A673 (cell line): ENCODE results near the gene GRM5. TPM values are rescaled to one million over a fixed set of nuclear protein-coding genes. Genes with fewer than 3 reads are reported as not detected.

Experiments used
- BruUV-seq: library from RNA; stranded (reverse); fragments of 400-500 nt; replicated peaks from 2 replicates; lab custom pipeline; 2021; lab: Mats Ljungman, UMichigan
- CTCF ChIA-PET: fragments of 300-600 bp; sonication (Branson Sonifier 250); formaldehyde crosslinking; loops from one replicate; lab custom pipeline; 2022; ENCODE audit warnings: antibody characterized with exemption; lab: Charles Lee
- POLR2A ChIA-PET: fragments of 300-600 bp; sonication (Branson Sonifier 250); formaldehyde crosslinking; loops from one replicate; lab custom pipeline; 2022; ENCODE audit warnings: antibody characterized with exemption; ENCODE audit not compliant: low non-redundant PET; lab: Charles Lee
- DNase-seq: peaks from one replicate; pipeline ENCODE4 v3.0.0-alpha.2; 2015; ENCODE audit warnings: low spot score
- H3K27ac ChIP-seq: fragments of 200-600 bp; sonication (generic); 2 replicates; pipeline ENCODE4 v1.5.1; 2016; ENCODE audit warnings: mixed run types, low read depth, mild to moderate bottlenecking, mixed read lengths, antibody characterized with exemption, low read length; ENCODE audit not compliant: poor library complexity, severe bottlenecking
- H3K27me3 ChIP-seq: fragments of 200-600 bp; sonication (generic); replicated peaks from 2 replicates; pipeline ENCODE4 v1.6.1; 2017; ENCODE audit warnings: mixed run types, low read depth, mild to moderate bottlenecking, mixed read lengths, antibody characterized with exemption, low read length; ENCODE audit not compliant: insufficient read depth, poor library complexity
- H3K36me3 ChIP-seq: fragments of 200-600 bp; sonication (generic); 2 replicates; pipeline ENCODE4 v1.6.1; 2016; ENCODE audit warnings: mixed run types, mild to moderate bottlenecking, mixed read lengths, antibody characterized with exemption, low read length; ENCODE audit not compliant: insufficient read depth, poor library complexity, severe bottlenecking
- H3K4me1 ChIP-seq: fragments of 200-600 bp; sonication (generic); 2 replicates; pipeline ENCODE4 v1.6.1; 2017; ENCODE audit warnings: mixed run types, mild to moderate bottlenecking, mixed read lengths, antibody characterized with exemption, low read length; ENCODE audit not compliant: insufficient read depth, poor library complexity, severe bottlenecking
- H3K4me3 ChIP-seq: fragments of 200-600 bp; sonication (generic); 2 replicates; pipeline ENCODE4 v1.5.1; 2016; ENCODE audit warnings: low read depth, mixed run types, mild to moderate bottlenecking, mixed read lengths, low read length; ENCODE audit not compliant: poor library complexity, severe bottlenecking
- H3K9me3 ChIP-seq: fragments of 200-600 bp; sonication (generic); 2 replicates; pipeline ENCODE4 v1.6.1; 2016; ENCODE audit warnings: mixed run types, low read depth, mild to moderate bottlenecking, mixed read lengths, antibody characterized with exemption, low read length; ENCODE audit not compliant: poor library complexity, severe bottlenecking
- EZH2 ChIP-seq: fragments of 200-600 bp; sonication (generic); IDR thresholded peaks from 2 replicates; pipeline ENCODE4 v1.6.1; 2017; ENCODE audit warnings: borderline replicate concordance, low read depth, mild to moderate bottlenecking, mixed read lengths, antibody characterized with exemption, low read length; ENCODE audit not compliant: poor library complexity, severe bottlenecking
- intact Hi-C: fragments of 100-400 bp; cut with micrococcal nuclease; formaldehyde crosslinking; loops from one replicate; pipeline ENCODE4 v1.10.0; 2022; ENCODE audit not compliant: unreplicated experiment
- total RNA-seq: library from RNA; stranded (reverse); gene quantifications from 2 replicates; pipeline ENCODE4 v1.2.3, GENCODE V29; 2021
- TF ChIP-seq, protein P1 (sequence below): fragments of 300-800, 200-600 bp; sonication (generic); conservative IDR thresholded peaks from 2 replicates; pipeline ENCODE4 v1.5.1; 2017; ENCODE audit warnings: low read depth, mild to moderate bottlenecking, antibody characterized with exemption, low read length, moderate library complexity, mixed read lengths

The GRM5 gene
- total RNA-seq, 1 experiment from 2014 or later, result not detected

DNA sequence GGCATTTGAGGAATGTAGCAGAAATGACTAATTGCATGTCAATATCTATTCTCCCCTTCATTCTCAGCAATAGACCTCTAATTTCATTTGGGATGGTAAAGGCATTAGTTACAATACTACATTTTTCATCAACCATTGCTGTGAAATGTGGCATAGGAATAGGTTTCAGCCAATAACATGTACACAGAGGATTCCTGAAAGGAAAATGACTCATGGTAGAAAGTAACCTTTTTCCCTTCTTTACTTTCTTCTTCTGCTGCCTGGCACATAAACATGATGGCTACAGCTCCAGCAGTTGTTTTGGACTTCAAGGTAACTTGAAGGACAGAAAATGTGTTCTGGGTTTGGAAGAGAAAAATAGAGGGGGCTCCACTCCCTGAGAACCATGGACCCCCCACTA, 496.4 kb downstream of the GRM5 start:
- BruUV-seq, result no TSS peak
- no peak for DNase-seq
- intact Hi-C loops, result no loop called here
- no peak overlapping the region for H3K27ac ChIP-seq
- H3K9me3 ChIP-seq, result no peaks in the 10 kb centered on the region
- TF ChIP-seq, protein P1, sequence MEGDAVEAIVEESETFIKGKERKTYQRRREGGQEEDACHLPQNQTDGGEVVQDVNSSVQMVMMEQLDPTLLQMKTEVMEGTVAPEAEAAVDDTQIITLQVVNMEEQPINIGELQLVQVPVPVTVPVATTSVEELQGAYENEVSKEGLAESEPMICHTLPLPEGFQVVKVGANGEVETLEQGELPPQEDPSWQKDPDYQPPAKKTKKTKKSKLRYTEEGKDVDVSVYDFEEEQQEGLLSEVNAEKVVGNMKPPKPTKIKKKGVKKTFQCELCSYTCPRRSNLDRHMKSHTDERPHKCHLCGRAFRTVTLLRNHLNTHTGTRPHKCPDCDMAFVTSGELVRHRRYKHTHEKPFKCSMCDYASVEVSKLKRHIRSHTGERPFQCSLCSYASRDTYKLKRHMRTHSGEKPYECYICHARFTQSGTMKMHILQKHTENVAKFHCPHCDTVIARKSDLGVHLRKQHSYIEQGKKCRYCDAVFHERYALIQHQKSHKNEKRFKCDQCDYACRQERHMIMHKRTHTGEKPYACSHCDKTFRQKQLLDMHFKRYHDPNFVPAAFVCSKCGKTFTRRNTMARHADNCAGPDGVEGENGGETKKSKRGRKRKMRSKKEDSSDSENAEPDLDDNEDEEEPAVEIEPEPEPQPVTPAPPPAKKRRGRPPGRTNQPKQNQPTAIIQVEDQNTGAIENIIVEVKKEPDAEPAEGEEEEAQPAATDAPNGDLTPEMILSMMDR, result no peak
- TF ChIP-seq EZH2, result no peak
- H3K4me1 ChIP-seq, result no peaks in the 10 kb centered on the region
- no peak overlapping the region for H3K4me3 ChIP-seq
- H3K27me3 ChIP-seq, result peaks cover 22% of the 10 kb centered on the region
- no peaks in the 10 kb centered on the region for H3K36me3 ChIP-seq
- CTCF ChIA-PET, result no interaction called here
- POLR2A ChIA-PET, result interaction anchor here (0.7 kb wide), 1 partner anchor 19 kb away, joined by 3 read pairs; no protein-coding TSS in a partner anchor

DNA sequence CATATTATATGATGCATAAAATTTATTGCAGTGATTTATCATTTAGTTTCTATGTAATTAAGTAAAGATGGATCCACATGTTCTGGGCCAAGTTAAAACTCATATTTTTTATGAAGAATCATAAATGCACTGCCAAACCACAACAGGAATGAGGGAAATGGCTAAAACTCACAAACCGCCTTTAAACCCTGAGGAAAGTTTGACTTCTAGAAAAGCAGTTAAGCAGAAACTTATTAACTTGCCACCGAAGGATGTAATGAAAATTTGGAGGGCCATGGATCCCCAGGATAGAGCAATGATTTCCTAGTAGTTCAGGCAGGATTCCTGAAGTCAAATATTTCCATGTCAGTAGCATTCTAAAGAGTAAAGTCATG, 510.0 kb downstream of the GRM5 start:
- Histone ChIP-seq H3K36me3 (no peaks in the 10 kb centered on the region), H3K27me3 (peaks cover 2% of the 10 kb centered on the region), H3K27ac (no peak overlapping the region), H3K4me3 (no peak overlapping the region), H3K9me3 (no peaks in the 10 kb centered on the region), H3K4me1 (no peaks in the 10 kb centered on the region)
- BruUV-seq, result no TSS peak
- CTCF ChIA-PET, result no interaction called here
- DNase-seq, result no peak
- POLR2A ChIA-PET, result no interaction called here
- intact Hi-C loops, result no loop called here
- TF ChIP-seq, protein P1, result no peak
- TF ChIP-seq EZH2, result no peak

DNA sequence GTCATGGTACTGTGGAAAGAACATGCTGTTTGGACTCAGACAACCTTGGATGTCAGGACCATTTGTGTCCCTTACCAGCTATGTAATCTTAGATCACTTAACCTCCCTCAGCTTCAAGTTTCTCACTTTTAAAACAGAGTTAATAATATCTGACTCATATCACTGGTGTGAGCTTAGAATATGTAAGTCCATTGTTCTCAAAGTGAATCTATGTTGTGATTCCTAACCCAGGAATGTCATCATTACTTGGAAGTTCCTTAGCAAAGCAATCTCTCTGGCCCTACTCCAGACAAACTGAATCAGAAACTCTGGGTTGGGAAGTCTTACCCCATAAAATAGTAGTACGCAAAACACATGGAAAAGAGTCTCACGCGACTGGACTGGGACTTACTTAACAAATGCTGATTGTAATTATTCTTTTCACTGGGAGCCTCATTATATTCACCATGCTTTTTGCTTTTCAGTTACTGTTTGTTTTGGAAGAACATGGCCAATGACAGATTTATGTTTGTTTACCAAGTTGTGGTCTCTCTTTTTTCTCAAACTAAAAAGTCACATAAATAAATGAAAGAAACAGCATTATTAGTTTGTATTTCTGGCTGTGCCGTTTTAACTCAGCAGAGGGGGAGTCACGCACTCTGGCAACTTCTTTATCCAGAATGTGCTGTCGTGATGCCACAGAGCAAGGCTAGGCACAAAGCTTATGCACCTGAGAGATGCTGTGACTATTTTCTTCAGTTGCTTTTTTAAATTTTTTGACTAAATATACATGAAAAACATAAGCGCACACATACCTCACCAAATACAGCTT, 510.6 kb downstream of the GRM5 start:
- Histone ChIP-seq H3K27me3 (peaks cover 3% of the 10 kb centered on the region), H3K9me3 (no peaks in the 10 kb centered on the region), H3K36me3 (no peaks in the 10 kb centered on the region), H3K4me3 (no peak overlapping the region), H3K27ac (no peak overlapping the region), H3K4me1 (no peaks in the 10 kb centered on the region)
- ChIA-PET CTCF (interaction anchor here (1.2 kb wide), 1 partner anchor 11 kb away, joined by 3 read pairs; no protein-coding TSS in a partner anchor), POLR2A (no interaction called here)
- intact Hi-C loops, result no loop called here
- DNase-seq, result peak; percentile 46
- no TSS peak for BruUV-seq
- TF ChIP-seq, protein P1, result no peak
- TF ChIP-seq EZH2, result no peak
